H1 (cell line): ENCODE data around the gene YIPF5. TPM values are rescaled to one million over a fixed set of nuclear protein-coding genes. Genes with fewer than 3 reads are reported as not detected.

ENCODE experiments used
- BRCA1 ChIP-seq: IDR thresholded peaks from 2 replicates; pipeline ENCODE4 v1.6.1; 2012; ENCODE audit warnings: low read depth, low read length, improper control_type of control experiment
- CHD2 ChIP-seq: IDR thresholded peaks from 2 replicates; pipeline ENCODE4 v1.6.1; 2012; ENCODE audit warnings: low read length, improper control_type of control experiment
- CREB1 ChIP-seq: IDR thresholded peaks from 2 replicates; pipeline ENCODE4 v1.6.1; 2012; ENCODE audit warnings: inconsistent platforms
- RAD21 ChIP-seq, 2 experiments: IDR thresholded peaks in 1 of 2; conservative IDR thresholded peaks in 1 of 2; 2 replicates each; pipeline ENCODE4 v1.6.1; 2011; ENCODE audit warnings: low read depth in 2 of 2, low read length in 2 of 2, improper control_type of control experiment in 1 of 2, inconsistent platforms in 1 of 2, mild to moderate bottlenecking in 1 of 2, moderate library complexity in 1 of 2
- SP2 ChIP-seq: IDR thresholded peaks from 2 replicates; pipeline ENCODE4 v1.6.1; 2012; ENCODE audit warnings: mild to moderate bottlenecking, low read length, inconsistent platforms
- ZNF274 ChIP-seq: IDR thresholded peaks from 2 replicates; pipeline ENCODE4 v1.7.0; 2012; ENCODE audit warnings: low read length, borderline replicate concordance; ENCODE audit errors: extremely low read depth
- polyA plus RNA-seq, 7 experiments: library from polyadenylated mRNA; depleted of rRNA in 3 of 7; stranded (reverse) in 5 of 7; unstranded in 2 of 7; fragments of >200 nt in 5 of 7; fragments of 200-250 nt in 2 of 7; gene quantifications; 1 replicate in 5 of 7; 2 replicates in 1 of 7; 4 replicates in 1 of 7; pipeline versions ENCODE4 v1.2.1 to v1.2.3, GENCODE V29; 2011 to 2013; ENCODE audit warnings: missing spikeins in 2 of 7, mixed read lengths in 2 of 7
- total RNA-seq: library from RNA; stranded (reverse); fragmentation: NEBNext Ultra II Directional; extraction: Animal tissue kit (Norgen Biotek cat#: 25700); gene quantifications from 2 replicates; pipeline ENCODE4 v1.2.1, GENCODE V29; 2021

Gene YIPF5
- total and polyA plus RNA-seq, 2 of the 8 experiments (the other 6 are each of a cell fraction or from before 2014, with no cell fraction given): 27.6 to 33.6 TPM

DNA sequence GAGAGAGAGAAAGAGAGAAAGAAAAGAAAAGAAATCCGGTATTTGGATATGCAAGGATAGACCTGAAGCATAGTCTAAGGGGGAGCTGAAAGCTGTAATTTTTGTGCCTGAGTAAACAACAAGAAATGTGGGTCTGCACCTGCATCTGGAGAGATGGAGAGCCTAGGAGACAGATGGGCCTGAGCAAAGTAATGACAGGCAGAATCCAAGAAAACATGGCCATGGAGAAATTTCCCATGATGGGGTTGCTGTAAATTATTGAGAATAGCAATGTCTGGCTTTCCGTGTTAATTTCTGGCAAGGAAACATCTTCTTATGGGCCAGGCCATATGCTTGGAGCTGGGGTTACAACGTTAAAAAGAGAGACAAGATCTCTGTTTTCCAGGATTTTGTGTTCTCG lies 40.2 kb downstream of the YIPF5 start (continued):
- TF ChIP-seq RAD21 (IDR thresholded peaks at IDR 0.05 in 1 of 2, conservative IDR thresholded peaks at IDR 0.05 in 1 of 2; ENCODE audit: low read depth in 2 of 2, low read length in 2 of 2) (no peak), CREB1 (no peak), CHD2 (no peak), SP2 (no peak), BRCA1 (no peak), ZNF274 (no peak)
- TF ChIP-seq, all 59 proteins: peak for 0
